Adrenal gland (tissue), 12 donors: ENCODE results near the gene COL9A3. TPM values are rescaled to one million over a fixed set of nuclear protein-coding genes. Genes with fewer than 3 reads are reported as not detected.
A peak's percentile ranks its signal among the peaks of the same experiment; 100 is the strongest.

Source experiments
- DNase-seq, 7 donors: peaks; one replicate each; pipeline ENCODE4 v3.0.0-alpha.2; 2019 to 2020
- H3K27ac ChIP-seq, 5 donors: fragments of 200-600 bp; sonication (generic) in 4 of 5; 1 replicate in 3 of 5; 2 replicates in 2 of 5; pipeline versions ENCODE4 v1.5.1 to v1.8.0; 2016 to 2020; ENCODE audit warnings: mild to moderate bottlenecking in 1 of 5
- H3K27me3 ChIP-seq: fragments of 200-600 bp; 2 replicates; pipeline ENCODE4 v1.8.0; 2021
- H3K36me3 ChIP-seq, 2 donors: fragments of 200-600 bp; replicated peaks in 1 of 2; 1 replicate in 1 of 2; 2 replicates in 1 of 2; pipeline versions ENCODE4 v1.5.1 to v1.8.0; 2018 to 2022
- H3K4me1 ChIP-seq, 2 donors: fragments of 200-600 bp; replicated peaks in 1 of 2; 1 replicate in 1 of 2; 2 replicates in 1 of 2; pipeline versions ENCODE4 v1.5.1 to v1.8.0; 2018 to 2021
- H3K4me3 ChIP-seq, 4 donors: fragments of 200-600 bp; sonication (generic) in 3 of 4; one replicate each; pipeline ENCODE4 v1.5.1; 2016 to 2018
- H3K9me3 ChIP-seq, 3 donors: fragments of 200-600 bp; sonication (generic) in 1 of 3; replicated peaks in 1 of 3; 1 replicate in 2 of 3; 2 replicates in 1 of 3; pipeline versions ENCODE4 v1.5.1 to v1.8.0; 2016 to 2021
- CTCF ChIP-seq, 6 experiments: fragments of 450-650 bp in 4 of 6; fragments of 200-600 bp in 2 of 6; sonication (generic) in 1 of 6; IDR thresholded peaks; 1 replicate in 5 of 6; 2 replicates in 1 of 6; pipeline versions ENCODE4 v1.5.1 to v1.8.0; 2016 to 2021; ENCODE audit warnings: antibody characterized with exemption in 6 of 6, mild to moderate bottlenecking in 2 of 6, moderate library complexity in 1 of 6
- POLR2A ChIP-seq, 2 donors: fragments of 450-650 bp; IDR thresholded peaks; one replicate each; pipeline ENCODE4 v1.6.1; 2017; ENCODE audit warnings: antibody characterized with exemption in 2 of 2, mild to moderate bottlenecking in 2 of 2, moderate library complexity in 1 of 2
- WGBS, 4 donors: extraction: QIAGEN DNeasy Blood & Tissue Kit in 2 of 4; methylation state at CpG; one replicate each; pipeline versions ENCODE4 v1.1.5 to v1.1.7; 2013 to 2017; 5-methylcytosine and 5-hydroxymethylcytosine counted together
- intact Hi-C, 2 donors: fragments of 100-400 bp; cut with DNase I; formaldehyde crosslinking; loops; one replicate each; pipeline versions ENCODE4 v1.14.1 to v1.15.0; 2022 to 2023
- polyA plus RNA-seq, 3 donors: library from polyadenylated mRNA; stranded (reverse); fragments of 200-250 nt in 2 of 3; fragments of 350-450 nt in 1 of 3; fragmentation: Illumina TruSeq in 1 of 3; extraction: RNeasy Lipid Tissue Mini Kit (QIAGEN cat#74804) in 1 of 3; gene quantifications; one replicate each; pipeline ENCODE4 v1.2.3, GENCODE V29; 2013 to 2014
- total RNA-seq, 9 donors: library from RNA; depleted of rRNA in 4 of 9; stranded (reverse); fragments of >200 nt in 4 of 9; fragments of 120-200 nt in 1 of 9; fragmentation: NEBNext Ultra II Directional in 1 of 9; extraction: Animal tissue kit (Norgen Biotek cat#: 25700) in 1 of 9; gene quantifications; one replicate each; pipeline versions ENCODE4 v1.1.0 to v1.2.4, GENCODE V29; 2013 to 2023
- donor health status: healthy with polysubstance abuse.
- donor health status: Bipolar disorder and iron deficiency.
- donor health status: DM: yes; HTN: yes; CAD: no.
- donor health status: DM: no; HTN: no; CAD: no.
- donor health status: DM: no; HTN: no; CAD: no.
- donor health status: DM: yes; HTN: yes; CAD: no.

COL9A3 gene
- total and polyA plus RNA-seq, 12 donors = 0.22 to 27.8 (median 1.4) TPM

- TF ChIP-seq CTCF (IDR thresholded peaks at IDR 0.05) (no peak), POLR2A (IDR thresholded peaks at IDR 0.05) (no peak)
- WGBS, 4 donors = 22 to 28% (median 26%) methylated on average over 12 to 34 of the region's 36 CpGs
- peak in 3 of 7 donors; percentile 35 to 82 (median 77) for DNase-seq
- Histone ChIP-seq H3K9me3 (no peaks in the 10 kb centered on the region), H3K36me3 (no peaks in the 10 kb centered on the region), H3K4me1 (peaks cover 7 to 8% of the 10 kb centered on the region in 2 donors), H3K4me3 (peak overlapping the region in 2 of 4 donors; percentile 10 to 57), H3K27me3 (no peaks in the 10 kb centered on the region), H3K27ac (peak overlapping the region in 1 of 5 donors; percentile 64)
- intact Hi-C loops = no loop called here
Observed at GRCh38 chr20:62824476-62825332, 7.9 kb downstream of the COL9A3 start.

- Histone ChIP-seq H3K27me3 (no peaks in the 10 kb centered on the region), H3K4me1 (peaks cover 6 to 8% of the 10 kb centered on the region in 2 donors), H3K4me3 (no peak overlapping the region), H3K36me3 (no peaks in the 10 kb centered on the region), H3K9me3 (no peaks in the 10 kb centered on the region), H3K27ac (peak overlapping the region in 1 of 5 donors; percentile 64)
- WGBS, 4 donors = 71 to 82% (median 78%) methylated on average over 9 to 22 of the region's 22 CpGs
- intact Hi-C loops = no loop called here
- no peak for TF ChIP-seq POLR2A (IDR thresholded peaks at IDR 0.05)
- TF ChIP-seq CTCF (IDR thresholded peaks at IDR 0.05) = no peak
- peak in 1 of 7 donors; percentile 12 for DNase-seq
Observed at GRCh38 chr20:62825333-62825985, 8.6 kb downstream of the COL9A3 start.

GRCh38 chr20:62825986-62826645, 9.3 kb downstream of the COL9A3 start:
- Histone ChIP-seq H3K27ac (no peak overlapping the region), H3K4me3 (no peak overlapping the region), H3K36me3 (no peaks in the 10 kb centered on the region), H3K27me3 (no peaks in the 10 kb centered on the region), H3K4me1 (peaks cover 6 to 8% of the 10 kb centered on the region in 2 donors), H3K9me3 (no peaks in the 10 kb centered on the region)
- DNase-seq = peak in 1 of 7 donors; percentile 7
- TF ChIP-seq POLR2A (IDR thresholded peaks at IDR 0.05) (no peak), CTCF (IDR thresholded peaks at IDR 0.05) (no peak)
- intact Hi-C loops = no loop called here
- WGBS, 4 donors = 40 to 88% (median 80%) methylated on average over 4 to 27 of the region's 27 CpGs
